ENCODE data around the gene AQP5.

DNA sequence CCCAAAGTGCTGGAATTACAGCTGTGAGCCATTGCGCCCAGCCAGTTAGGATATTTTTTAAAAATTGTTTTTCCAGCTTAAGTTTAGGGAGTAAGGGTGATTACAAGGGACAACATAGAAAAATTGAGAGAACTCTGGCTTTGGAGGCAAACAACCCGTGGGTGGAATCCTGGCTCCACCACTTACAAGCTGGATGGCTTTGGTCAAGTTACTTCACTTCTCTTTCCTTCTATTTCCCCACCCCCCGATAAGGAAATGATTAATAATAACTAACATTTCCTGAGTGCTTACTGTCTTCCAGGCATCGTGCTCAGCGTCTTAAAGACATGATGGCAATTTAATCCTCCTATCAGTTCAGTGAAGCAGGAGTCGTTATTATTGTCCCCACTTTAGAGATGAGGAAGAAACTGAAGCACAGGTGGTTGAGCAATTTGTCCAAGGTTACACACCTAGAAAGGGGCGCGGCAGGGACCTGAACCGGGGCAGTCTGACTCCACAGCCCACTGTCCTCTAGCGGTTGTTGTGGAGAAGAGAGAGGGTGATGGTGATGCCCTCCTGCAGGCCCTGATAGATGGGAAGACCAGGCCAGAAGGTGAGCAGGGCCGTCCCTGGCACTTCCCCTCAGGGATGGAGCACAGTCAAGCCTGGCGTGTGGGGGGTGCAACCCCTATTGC, 41.3 kb upstream of the AQP5 start:
- no peak for TF ChIP-seq CTCF (conservative IDR thresholded peaks at IDR 0.05)
- TF ChIP-seq ZFX (IDR thresholded peaks at IDR 0.05), result no peak

Measured in C4-2B (cell line).